WTC11 (cell line): Measurements from ENCODE around the gene SRP14. TPM values are rescaled to one million over a fixed set of nuclear protein-coding genes. Genes with fewer than 3 reads are reported as not detected.

Experiments used
- ATAC-seq: fragments of 200-7000 bp; cut with Tn5 transposase; 2 replicates; pipeline ENCODE4 v1.10.0; 2021; ENCODE audit warnings: mild to moderate bottlenecking, moderate library complexity
- CTCF ChIA-PET: fragments of 300-600 bp; sonication (Branson Sonifier 250); formaldehyde crosslinking; loops from one replicate; lab custom pipeline; 2021; ENCODE audit warnings: antibody characterized with exemption; lab: Charles Lee
- POLR2A ChIA-PET: fragments of 350-600 bp; sonication (Branson Sonifier 250); formaldehyde crosslinking; loops from one replicate; lab custom pipeline; 2021; ENCODE audit warnings: antibody characterized with exemption; lab: Charles Lee
- DNase-seq: peaks from one replicate; pipeline ENCODE4 v3.0.0; 2021; ENCODE audit warnings: low spot score
- H3K27ac Mint-ChIP-seq: 2 replicates; pipeline ENCODE4 v1.8.0; 2021; ENCODE audit warnings: mixed read lengths
- H3K27me3 Mint-ChIP-seq: 2 replicates; pipeline ENCODE4 v1.8.0; 2021; ENCODE audit warnings: low read depth, mild to moderate bottlenecking, moderate library complexity, mixed read lengths
- H3K36me3 Mint-ChIP-seq: 2 replicates; pipeline ENCODE4 v1.8.0; 2021; ENCODE audit warnings: mixed read lengths
- H3K4me1 Mint-ChIP-seq: 2 replicates; pipeline ENCODE4 v1.8.0; 2022; ENCODE audit warnings: mixed read lengths
- H3K4me3 Mint-ChIP-seq: 2 replicates; pipeline ENCODE4 v1.8.0; 2021; ENCODE audit warnings: mild to moderate bottlenecking, moderate library complexity, mixed read lengths
- H3K9me3 Mint-ChIP-seq: 2 replicates; pipeline ENCODE4 v1.8.0; 2021; ENCODE audit warnings: mixed read lengths
- CREM ChIP-seq: sonication (generic); formaldehyde crosslinking; IDR thresholded peaks from 2 replicates; pipeline ENCODE4 v1.8.1; 2022; ENCODE audit warnings: mild to moderate bottlenecking, missing genetic modification reagents, moderate library complexity
- E2F1 ChIP-seq: sonication (generic); formaldehyde crosslinking; IDR thresholded peaks from 2 replicates; pipeline ENCODE4 v1.8.0; 2022; ENCODE audit warnings: mild to moderate bottlenecking, missing genetic modification reagents
- E2F4 ChIP-seq: sonication (generic); formaldehyde crosslinking; IDR thresholded peaks from 2 replicates; pipeline ENCODE4 v1.8.1; 2022; ENCODE audit warnings: low read depth, mild to moderate bottlenecking, moderate library complexity, missing genetic modification reagents, borderline replicate concordance
- FOXP4 ChIP-seq: sonication (generic); formaldehyde crosslinking; IDR thresholded peaks from 2 replicates; pipeline ENCODE4 v1.8.0; 2022; ENCODE audit warnings: mild to moderate bottlenecking, missing genetic modification reagents
- GABPB1 ChIP-seq: sonication (generic); formaldehyde crosslinking; IDR thresholded peaks from 2 replicates; pipeline ENCODE4 v1.8.1; 2023; ENCODE audit warnings: mild to moderate bottlenecking, missing genetic modification reagents
- KAT7 ChIP-seq: sonication (generic); formaldehyde crosslinking; IDR thresholded peaks from 2 replicates; pipeline ENCODE4 v1.8.1; 2023; ENCODE audit warnings: missing genetic modification reagents, mild to moderate bottlenecking, borderline replicate concordance
- NFYB ChIP-seq: sonication (generic); formaldehyde crosslinking; conservative IDR thresholded peaks from 2 replicates; pipeline ENCODE4 v1.8.0; 2022; ENCODE audit warnings: low read depth, missing genetic modification reagents
- NR3C1 ChIP-seq: sonication (generic); formaldehyde crosslinking; conservative IDR thresholded peaks from 2 replicates; pipeline ENCODE4 v1.8.1; 2023; ENCODE audit warnings: low read depth, mild to moderate bottlenecking, missing genetic modification reagents
- PRRX2 ChIP-seq: fragments of 250-450 bp; sonication (Bioruptor Pico); IDR thresholded peaks from 2 replicates; pipeline ENCODE4 v1.8.0; 2021; ENCODE audit warnings: mild to moderate bottlenecking
- TEAD1 ChIP-seq: sonication (generic); formaldehyde crosslinking; IDR thresholded peaks from 2 replicates; pipeline ENCODE4 v1.8.0; 2022; ENCODE audit warnings: mild to moderate bottlenecking, missing genetic modification reagents
- TP53 ChIP-seq: sonication (generic); formaldehyde crosslinking; IDR thresholded peaks from 2 replicates; pipeline ENCODE4 v1.8.1; 2023; ENCODE audit warnings: mild to moderate bottlenecking, missing genetic modification reagents
- ZBTB21 ChIP-seq: sonication (generic); formaldehyde crosslinking; IDR thresholded peaks from 2 replicates; pipeline ENCODE4 v1.8.1; 2023; ENCODE audit warnings: mild to moderate bottlenecking, missing genetic modification reagents, borderline replicate concordance
- ZNF219 ChIP-seq: sonication (generic); formaldehyde crosslinking; IDR thresholded peaks from 2 replicates; pipeline ENCODE4 v1.8.0; 2023; ENCODE audit warnings: missing genetic modification reagents, mild to moderate bottlenecking, borderline replicate concordance
- ZNF281 ChIP-seq: sonication (generic); formaldehyde crosslinking; IDR thresholded peaks from 2 replicates; pipeline ENCODE4 v1.8.0; 2023; ENCODE audit warnings: mild to moderate bottlenecking, missing genetic modification reagents
- total RNA-seq: library from RNA; stranded (reverse); gene quantifications from 3 replicates; pipeline ENCODE4 v1.2.3, GENCODE V29; 2021

The SRP14 gene
- total RNA-seq, 1 experiment from 2014 or later: 190 TPM

- peaks cover 60% of the 10 kb centered on the region for H3K36me3 Mint-ChIP-seq
- H3K4me1 Mint-ChIP-seq: peaks cover 14% of the 10 kb centered on the region
- CTCF ChIA-PET: no interaction called here
- no peak overlapping the region for H3K4me3 Mint-ChIP-seq
- no peak for ATAC-seq
- peak overlapping the region; percentile 43; the same call in 1 of the 2 replicates for H3K27ac Mint-ChIP-seq
- DNase-seq: no peak
- TF ChIP-seq PRRX2 (CRISPR knock-in tag) (no peak), E2F4 (CRISPR knock-in tag) (no peak), ZNF281 (CRISPR knock-in tag) (no peak), ZBTB21 (CRISPR knock-in tag) (no peak), FOXP4 (no peak), E2F1 (CRISPR knock-in tag) (no peak), NFYB (CRISPR knock-in tag) (no peak)
- no peaks in the 10 kb centered on the region for H3K9me3 Mint-ChIP-seq
- POLR2A ChIA-PET: no interaction called here
- no peaks in the 10 kb centered on the region for H3K27me3 Mint-ChIP-seq
Observed at GRCh38 chr15:39998511-39999077, 40.4 kb downstream of the SRP14 start.

GRCh38 chr15:39997639-39998038 lies 41.3 kb downstream of the SRP14 start:
- H3K9me3 Mint-ChIP-seq: no peaks in the 10 kb centered on the region
- TF ChIP-seq FOXP4: no peak
- TF ChIP-seq E2F4 (CRISPR knock-in tag): no peak
- TF ChIP-seq TEAD1: no peak
- no peak for TF ChIP-seq GABPB1 (CRISPR knock-in tag)
- TF ChIP-seq NR3C1 (CRISPR knock-in tag): no peak
- TF ChIP-seq TP53: no peak
- no peak for TF ChIP-seq ZNF281 (CRISPR knock-in tag)
- TF ChIP-seq CREM (CRISPR knock-in tag): no peak
- no peak for TF ChIP-seq KAT7 (CRISPR knock-in tag)
- TF ChIP-seq ZNF219 (CRISPR knock-in tag): no peak
- DNase-seq: no peak
- ATAC-seq: no peak
- H3K36me3 Mint-ChIP-seq: peaks cover 60% of the 10 kb centered on the region
- peak overlapping the region; percentile 96 for H3K27ac Mint-ChIP-seq
- H3K4me3 Mint-ChIP-seq: no peak overlapping the region
- POLR2A ChIA-PET: no interaction called here
- H3K4me1 Mint-ChIP-seq: peaks cover 6% of the 10 kb centered on the region
- CTCF ChIA-PET: no interaction called here
- no peaks in the 10 kb centered on the region for H3K27me3 Mint-ChIP-seq
